Activated CD8-positive, alpha-beta T cell treated with anti-CD3 and anti-CD28 coated beads for 36 hours (primary cell): ENCODE results near the gene CHURC1. TPM values are rescaled to one million over a fixed set of nuclear protein-coding genes. Genes with fewer than 3 reads are reported as not detected.
A peak's percentile ranks its signal among the peaks of the same experiment; 100 is the strongest.

ENCODE experiments used
- ATAC-seq: fragments of 200-7000 bp; cut with Tn5 transposase; one replicate; pipeline ENCODE4 v1.10.0; 2021; ENCODE audit warnings: mild to moderate bottlenecking, moderate library complexity
- CTCF ChIA-PET: fragments of 350-600 bp; sonication (Branson Sonifier 250); formaldehyde crosslinking; loops from one replicate; lab custom pipeline; 2021; ENCODE audit warnings: antibody characterized with exemption; lab: Charles Lee
- POLR2A ChIA-PET: fragments of 350-600 bp; sonication (Branson Sonifier 250); formaldehyde crosslinking; loops from one replicate; lab custom pipeline; 2021; ENCODE audit warnings: antibody characterized with exemption; lab: Charles Lee
- DNase-seq: peaks from one replicate; pipeline ENCODE4 v3.0.0-alpha.2; 2020
- H3K27ac Mint-ChIP-seq: one replicate; pipeline ENCODE4 v1.8.0; 2021; ENCODE audit warnings: mild to moderate bottlenecking, mixed read lengths
- H3K27me3 Mint-ChIP-seq: one replicate; pipeline ENCODE4 v1.8.0; 2021; ENCODE audit warnings: mixed read lengths
- H3K36me3 Mint-ChIP-seq: one replicate; pipeline ENCODE4 v1.8.0; 2021; ENCODE audit warnings: low read depth, mixed read lengths
- H3K4me1 Mint-ChIP-seq: one replicate; pipeline ENCODE4 v1.8.0; 2021; ENCODE audit warnings: low read depth, mixed read lengths
- H3K4me3 Mint-ChIP-seq: one replicate; pipeline ENCODE4 v1.8.0; 2021; ENCODE audit warnings: mild to moderate bottlenecking, moderate library complexity, mixed read lengths
- H3K9me3 Mint-ChIP-seq: one replicate; pipeline ENCODE4 v1.8.0; 2021; ENCODE audit warnings: mixed read lengths
- CTCF ChIP-seq: fragments of 200-600 bp; IDR thresholded peaks from one replicate; pipeline ENCODE4 v1.8.0; 2022; ENCODE audit warnings: antibody characterized with exemption, mild to moderate bottlenecking
- intact Hi-C: fragments of 100-400 bp; cut with micrococcal nuclease; formaldehyde crosslinking; loops from one replicate; pipeline ENCODE4 v1.10.0; 2022
- total RNA-seq, 2 experiments: library from RNA; stranded (reverse); gene quantifications; one replicate each; pipeline ENCODE4 v1.2.3, GENCODE V29; 2021

Gene CHURC1
- total RNA-seq, 2 experiments from 2014 or later: 47.0 to 57.4 TPM

- TF ChIP-seq CTCF: no peak
- H3K36me3 Mint-ChIP-seq: peaks cover 40% of the 10 kb centered on the region
- H3K27me3 Mint-ChIP-seq: no peaks in the 10 kb centered on the region
- H3K4me1 Mint-ChIP-seq: peaks cover 65% of the 10 kb centered on the region
- POLR2A ChIA-PET: interaction anchor here (0.9 kb wide), 1 partner anchor 11 kb away, joined by 3 read pairs; no protein-coding TSS in a partner anchor
- H3K27ac Mint-ChIP-seq: no peak overlapping the region
- DNase-seq: no peak
- ATAC-seq: no peak
- H3K4me3 Mint-ChIP-seq: no peak overlapping the region
- H3K9me3 Mint-ChIP-seq: no peaks in the 10 kb centered on the region
- intact Hi-C loops: no loop called here
- CTCF ChIA-PET: interaction anchor here (0.7 to 1.6 kb wide), 3 partner anchors 14 to 28 kb away, joined by 3 to 6 read pairs (median 4); no protein-coding TSS in a partner anchor
Measured at GRCh38 chr14:64938972-64939816, 24.9 kb downstream of the CHURC1 start.

GRCh38 chr14:64939817-64940190, 25.5 kb downstream of the CHURC1 start:
- Mint-ChIP-seq H3K27ac (no peak overlapping the region), H3K4me1 (peaks cover 65% of the 10 kb centered on the region), H3K27me3 (no peaks in the 10 kb centered on the region), H3K36me3 (peaks cover 36% of the 10 kb centered on the region), H3K4me3 (no peak overlapping the region), H3K9me3 (no peaks in the 10 kb centered on the region)
- DNase-seq (no peak), ATAC-seq (no peak)
- POLR2A ChIA-PET: no interaction called here
- TF ChIP-seq CTCF: no peak
- CTCF ChIA-PET: interaction anchor here (0.8 to 1.6 kb wide), 2 partner anchors 13 to 15 kb away, joined by 4 to 6 read pairs; no protein-coding TSS in a partner anchor
- intact Hi-C loops: no loop called here

GRCh38 chr14:64940336-64940910, 26.2 kb downstream of the CHURC1 start:
- no peak for ATAC-seq
- POLR2A ChIA-PET: no interaction called here
- Mint-ChIP-seq H3K27me3 (no peaks in the 10 kb centered on the region), H3K27ac (no peak overlapping the region), H3K4me3 (no peak overlapping the region), H3K4me1 (peaks cover 59% of the 10 kb centered on the region), H3K36me3 (peaks cover 37% of the 10 kb centered on the region), H3K9me3 (no peaks in the 10 kb centered on the region)
- CTCF ChIA-PET: interaction anchor here (0.8 kb wide), 1 partner anchor 12 kb away, joined by 4 read pairs; no protein-coding TSS in a partner anchor
- no peak for DNase-seq
- TF ChIP-seq CTCF: no peak
- intact Hi-C loops: no loop called here

- no peaks in the 10 kb centered on the region for H3K27me3 Mint-ChIP-seq
- POLR2A ChIA-PET: no interaction called here
- CTCF ChIA-PET: interaction anchor here (0.9 to 1.1 kb wide), 2 partner anchors 11 to 28 kb away, joined by 3 read pairs; partner anchors contain the start of gene CHURC1
- H3K4me3 Mint-ChIP-seq: no peak within 1 kb of the TSS
- no peak for TF ChIP-seq CTCF
- no peaks in the 10 kb centered on the region for H3K9me3 Mint-ChIP-seq
- H3K27ac Mint-ChIP-seq: peak within 1 kb of the TSS; percentile 64
- peaks cover 34% of the 10 kb centered on the region for H3K36me3 Mint-ChIP-seq
- intact Hi-C loops: no loop called here
- DNase-seq (no peak), ATAC-seq (no peak)
- peaks cover 48% of the 10 kb centered on the region for H3K4me1 Mint-ChIP-seq
Measured at GRCh38 chr14:64942531-64943111, 28.4 kb downstream of the CHURC1 start, which contains the start of gene GPX2. TSS of gene GPX2 (minus strand) at chr14:64942745. CDS start at chr14:64942726, 19 bp downstream.
